ENCODE data around the gene CFAP20DC. TPM values are rescaled to one million over a fixed set of nuclear protein-coding genes. Genes with fewer than 3 reads are reported as not detected.

CFAP20DC gene
- total RNA-seq, 4 donors from 2014 or later: 0.17 to 0.32 (median 0.23) TPM; not detected in 1

DNA sequence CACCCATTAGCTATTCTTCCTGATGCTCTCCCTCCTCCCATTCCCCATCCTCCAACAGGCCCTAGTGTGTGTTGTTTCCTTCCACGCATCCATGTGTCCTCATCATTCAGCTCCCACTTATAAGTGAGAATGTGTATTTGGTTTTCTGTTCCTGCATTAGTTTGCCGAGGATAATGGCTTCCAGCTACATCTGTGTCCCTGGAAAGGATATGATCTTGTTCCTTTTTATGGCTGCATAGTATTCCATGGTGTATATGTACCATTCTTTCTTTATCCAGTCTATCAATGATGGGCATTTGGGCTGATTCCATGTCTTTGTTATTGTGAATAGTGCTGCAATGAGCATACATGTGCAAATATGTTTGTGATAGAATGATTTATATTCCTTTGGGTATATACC, 56.3 kb downstream of the CFAP20DC start:
- H3K27me3 ChIP-seq: no peaks in the 10 kb centered on the region
- no peak for TF ChIP-seq POLR2A (IDR thresholded peaks at IDR 0.05; ENCODE audit: low read depth)
- TF ChIP-seq, protein P1, sequence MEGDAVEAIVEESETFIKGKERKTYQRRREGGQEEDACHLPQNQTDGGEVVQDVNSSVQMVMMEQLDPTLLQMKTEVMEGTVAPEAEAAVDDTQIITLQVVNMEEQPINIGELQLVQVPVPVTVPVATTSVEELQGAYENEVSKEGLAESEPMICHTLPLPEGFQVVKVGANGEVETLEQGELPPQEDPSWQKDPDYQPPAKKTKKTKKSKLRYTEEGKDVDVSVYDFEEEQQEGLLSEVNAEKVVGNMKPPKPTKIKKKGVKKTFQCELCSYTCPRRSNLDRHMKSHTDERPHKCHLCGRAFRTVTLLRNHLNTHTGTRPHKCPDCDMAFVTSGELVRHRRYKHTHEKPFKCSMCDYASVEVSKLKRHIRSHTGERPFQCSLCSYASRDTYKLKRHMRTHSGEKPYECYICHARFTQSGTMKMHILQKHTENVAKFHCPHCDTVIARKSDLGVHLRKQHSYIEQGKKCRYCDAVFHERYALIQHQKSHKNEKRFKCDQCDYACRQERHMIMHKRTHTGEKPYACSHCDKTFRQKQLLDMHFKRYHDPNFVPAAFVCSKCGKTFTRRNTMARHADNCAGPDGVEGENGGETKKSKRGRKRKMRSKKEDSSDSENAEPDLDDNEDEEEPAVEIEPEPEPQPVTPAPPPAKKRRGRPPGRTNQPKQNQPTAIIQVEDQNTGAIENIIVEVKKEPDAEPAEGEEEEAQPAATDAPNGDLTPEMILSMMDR (IDR thresholded peaks at IDR 0.05): no peak
- TF ChIP-seq EP300 (IDR thresholded peaks at IDR 0.05): no peak
- TF ChIP-seq POLR2AphosphoS5 (IDR thresholded peaks at IDR 0.05): no peak
- no peak overlapping the region for H3K4me3 ChIP-seq
- no peaks in the 10 kb centered on the region for H3K4me1 ChIP-seq
- no peak overlapping the region for H3K27ac ChIP-seq (replicated peaks in 1 of 4)
- WGBS: 94% methylated on average over 2 of the region's 2 CpGs
- H3K9me3 ChIP-seq: no peaks in the 10 kb centered on the region
- no peaks in the 10 kb centered on the region for H3K36me3 ChIP-seq
- DNase-seq (ENCODE audit: extremely low spot score): no peak
- intact Hi-C loops (cut with DNase I): no loop called here

DNA sequence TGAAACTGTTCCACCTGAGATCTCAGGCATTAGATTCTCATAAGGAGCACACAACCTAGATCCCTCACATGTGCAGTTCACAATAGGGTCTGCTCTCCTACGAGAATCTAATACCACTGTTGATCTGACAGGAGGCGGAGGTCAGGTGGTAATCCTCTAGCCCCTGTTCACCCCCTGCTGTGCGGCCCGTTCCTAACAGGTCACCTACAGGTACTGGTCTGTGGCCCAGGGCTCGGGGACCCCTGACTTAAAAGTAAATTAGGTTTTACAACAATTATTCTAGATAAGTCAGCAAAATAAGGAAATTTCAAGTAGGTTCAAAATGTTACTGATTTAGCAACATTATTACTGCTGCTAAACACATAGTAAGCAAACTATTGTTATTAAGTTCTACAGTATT, 58.2 kb downstream of the CFAP20DC start:
- Histone ChIP-seq H3K36me3 (no peaks in the 10 kb centered on the region), H3K27me3 (no peaks in the 10 kb centered on the region), H3K9me3 (peaks cover 0 to 4% (median 1%) of the 10 kb centered on the region in 4 donors), H3K4me1 (no peaks in the 10 kb centered on the region), H3K27ac (replicated peaks in 1 of 4) (no peak overlapping the region), H3K4me3 (no peak overlapping the region)
- no peak for DNase-seq (ENCODE audit: extremely low spot score)
- no peak for TF ChIP-seq POLR2AphosphoS5 (IDR thresholded peaks at IDR 0.05)
- TF ChIP-seq EP300 (IDR thresholded peaks at IDR 0.05): no peak
- TF ChIP-seq, protein P1 (IDR thresholded peaks at IDR 0.05): no peak
- TF ChIP-seq POLR2A (IDR thresholded peaks at IDR 0.05; ENCODE audit: low read depth): no peak
- 95% methylated on average over 5 of the region's 5 CpGs for WGBS
- intact Hi-C loops (cut with DNase I): no loop called here

DNA sequence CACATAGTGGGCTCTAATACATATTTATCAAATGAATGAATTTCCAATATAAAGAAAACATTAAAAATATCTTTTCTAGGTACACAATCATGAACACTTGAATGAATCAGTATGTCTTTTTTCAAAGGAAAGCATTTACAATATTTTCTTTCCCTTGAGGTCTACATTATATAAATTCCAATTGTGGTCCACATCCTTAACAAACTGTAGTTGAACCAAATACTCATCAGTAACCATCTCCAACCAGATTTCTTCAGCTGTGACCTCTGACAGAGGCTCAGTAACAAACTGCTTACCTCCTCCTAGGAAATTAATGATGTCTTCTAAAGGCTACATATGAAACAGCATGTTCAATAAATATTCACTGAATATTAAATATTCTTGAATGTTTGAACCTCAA, 58.8 kb downstream of the CFAP20DC start:
- no peak for DNase-seq (ENCODE audit: extremely low spot score)
- intact Hi-C loops (cut with DNase I): no loop called here
- H3K4me3 ChIP-seq: no peak overlapping the region

DNA sequence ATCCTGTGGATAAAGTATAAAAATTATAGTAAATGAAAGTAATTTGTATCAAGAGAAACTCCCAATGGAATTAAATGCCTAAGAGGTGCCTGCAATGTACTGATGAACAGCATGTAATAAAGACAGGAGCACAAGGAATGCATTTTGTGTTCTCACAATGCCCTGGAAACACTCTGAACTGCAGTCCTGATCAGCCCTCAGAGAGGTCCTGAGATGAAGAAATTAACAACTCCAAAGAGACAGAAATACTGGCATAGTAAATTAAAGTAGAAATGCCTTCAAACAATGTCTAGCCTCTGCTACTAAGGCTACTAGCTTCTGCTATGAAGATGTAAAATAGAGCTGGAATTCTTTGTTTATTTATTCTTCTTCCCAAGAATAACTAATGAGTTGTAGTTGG, 59.9 kb downstream of the CFAP20DC start:
- Histone ChIP-seq H3K27me3 (no peaks in the 10 kb centered on the region), H3K9me3 (peaks cover 0 to 10% (median 4%) of the 10 kb centered on the region in 4 donors), H3K36me3 (no peaks in the 10 kb centered on the region), H3K27ac (replicated peaks in 1 of 4) (no peak overlapping the region), H3K4me3 (no peak overlapping the region), H3K4me1 (no peaks in the 10 kb centered on the region)
- TF ChIP-seq, protein P1 (IDR thresholded peaks at IDR 0.05): no peak
- no peak for TF ChIP-seq POLR2A (IDR thresholded peaks at IDR 0.05; ENCODE audit: low read depth)
- no peak for TF ChIP-seq POLR2AphosphoS5 (IDR thresholded peaks at IDR 0.05)
- no peak for TF ChIP-seq EP300 (IDR thresholded peaks at IDR 0.05)
- intact Hi-C loops (cut with DNase I): no loop called here
- no peak for DNase-seq (ENCODE audit: extremely low spot score)

More for the DNA sequence above, 58.8 kb downstream of the CFAP20DC start:
- H3K27ac ChIP-seq (replicated peaks in 1 of 4): no peak overlapping the region
- no peaks in the 10 kb centered on the region for H3K4me1 ChIP-seq
- peaks cover 0 to 10% (median 4%) of the 10 kb centered on the region in 4 donors for H3K9me3 ChIP-seq
- TF ChIP-seq POLR2AphosphoS5 (IDR thresholded peaks at IDR 0.05) (no peak), EP300 (IDR thresholded peaks at IDR 0.05) (no peak), POLR2A (IDR thresholded peaks at IDR 0.05; ENCODE audit: low read depth) (no peak)
- TF ChIP-seq, protein P1 (IDR thresholded peaks at IDR 0.05): no peak
- no peaks in the 10 kb centered on the region for H3K27me3 ChIP-seq
- H3K36me3 ChIP-seq: no peaks in the 10 kb centered on the region

DNA sequence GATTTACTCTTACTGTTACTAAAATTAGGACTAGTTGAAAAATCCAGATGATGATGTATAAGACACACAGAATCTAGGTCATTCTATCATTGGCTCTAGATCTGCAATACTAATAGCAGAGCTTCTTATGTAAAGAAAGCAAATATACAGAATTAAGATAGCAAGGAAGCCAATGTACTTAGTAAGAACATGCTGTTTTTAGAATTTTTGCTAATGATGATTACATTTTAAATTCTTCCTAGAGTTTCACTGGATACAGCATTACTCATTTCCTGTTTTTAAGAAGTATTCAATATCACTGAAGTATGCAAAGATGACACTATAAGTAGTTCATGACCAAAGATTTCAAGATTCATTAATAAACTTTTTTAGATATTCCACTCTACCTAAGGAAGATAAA, 60.7 kb downstream of the CFAP20DC start:
- H3K27ac ChIP-seq (replicated peaks in 1 of 4): no peak overlapping the region
- no peak for TF ChIP-seq POLR2AphosphoS5 (IDR thresholded peaks at IDR 0.05)
- TF ChIP-seq EP300 (IDR thresholded peaks at IDR 0.05): no peak
- no peak for TF ChIP-seq POLR2A (IDR thresholded peaks at IDR 0.05; ENCODE audit: low read depth)
- intact Hi-C loops (cut with DNase I): no loop called here
- H3K9me3 ChIP-seq: peaks cover 0 to 10% (median 4%) of the 10 kb centered on the region in 4 donors
- H3K27me3 ChIP-seq: no peaks in the 10 kb centered on the region
- no peak for DNase-seq (ENCODE audit: extremely low spot score)
- no peaks in the 10 kb centered on the region for H3K36me3 ChIP-seq
- H3K4me1 ChIP-seq: no peaks in the 10 kb centered on the region
- no peak overlapping the region for H3K4me3 ChIP-seq

All from esophagus muscularis mucosa (tissue), 4 donors.